GM21390 (cell line): ENCODE results near the gene TRAPPC3.
"Not testable (repeated sequence)": the region's sequence is repeated elsewhere in the genome, so short reads cannot be mapped to it uniquely, and the experiment has no call there.

ENCODE experiments used
- ATAC-seq: cut with Tn5 transposase; IDR thresholded peaks from one replicate; pipeline ENCODE4 v1.9.1; 2021; ENCODE audit not compliant: unreplicated experiment

The TRAPPC3 gene

DNA sequence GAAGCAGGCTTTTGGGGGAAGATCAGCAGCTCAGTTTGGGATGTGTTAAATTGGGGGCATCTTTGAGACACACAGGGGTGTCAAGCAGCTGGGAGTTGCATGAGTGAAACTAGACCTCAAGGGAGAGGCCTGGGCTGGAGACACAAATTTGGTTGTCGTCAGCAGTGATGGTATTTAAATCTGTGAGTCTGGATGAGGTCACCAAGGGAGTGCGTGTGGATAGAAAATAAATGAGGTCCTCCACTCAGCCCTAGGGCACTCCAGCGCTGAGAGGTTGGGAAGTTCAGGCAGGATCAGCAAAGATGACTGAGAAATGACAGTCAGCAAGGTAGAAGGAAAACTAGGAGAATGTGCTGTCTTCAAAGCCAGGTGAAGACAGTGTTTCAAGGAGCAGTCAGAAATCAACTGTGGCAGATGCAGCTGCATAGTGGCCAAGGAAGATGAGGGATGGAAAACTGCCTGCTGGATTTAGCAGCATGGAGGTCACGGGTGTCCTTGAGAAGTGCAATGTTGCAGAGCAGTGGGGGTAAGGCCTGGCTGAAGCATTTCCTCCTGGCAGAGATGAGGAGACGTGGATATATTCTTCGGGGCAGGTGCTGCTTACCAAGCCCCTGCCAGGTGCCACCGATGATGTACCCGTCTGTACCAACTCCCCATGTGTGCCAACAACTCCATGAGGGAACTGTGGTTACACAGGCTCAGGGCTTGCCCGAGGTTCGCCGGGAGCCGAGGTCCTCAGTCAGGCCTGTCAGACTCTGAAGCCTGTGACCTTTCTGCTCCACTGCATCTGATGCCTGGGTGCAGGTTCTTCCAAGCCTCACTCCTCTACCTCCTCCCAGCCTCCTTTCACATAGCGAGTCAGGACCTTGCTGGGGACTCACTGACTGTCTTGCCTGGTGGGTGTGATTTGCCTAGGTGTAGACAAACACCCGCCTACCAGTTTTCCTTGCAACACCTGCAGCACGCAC lies 17.9 kb upstream of the TRAPPC3 start:
- ATAC-seq: no peak

DNA sequence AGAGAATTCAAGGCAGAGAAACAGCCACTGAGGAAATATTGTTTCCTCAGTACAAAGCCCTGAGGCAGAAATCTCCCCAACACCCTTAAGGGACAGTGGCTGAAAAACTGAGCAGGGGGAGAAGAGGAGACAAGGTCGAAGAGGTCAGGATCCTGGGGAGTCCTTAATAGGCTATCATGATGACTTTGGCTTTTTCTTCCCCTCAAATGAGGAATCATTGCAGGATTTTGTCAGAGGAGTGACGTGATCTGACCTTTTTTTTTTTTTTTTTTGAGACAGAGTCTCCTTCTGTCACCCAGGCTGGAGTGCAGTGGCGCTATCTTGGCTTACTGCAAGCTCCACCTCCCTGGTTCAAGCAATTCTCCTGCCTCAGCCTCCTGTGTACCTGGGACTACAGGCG lies 16.9 kb upstream of the TRAPPC3 start:
- no peak for ATAC-seq

DNA sequence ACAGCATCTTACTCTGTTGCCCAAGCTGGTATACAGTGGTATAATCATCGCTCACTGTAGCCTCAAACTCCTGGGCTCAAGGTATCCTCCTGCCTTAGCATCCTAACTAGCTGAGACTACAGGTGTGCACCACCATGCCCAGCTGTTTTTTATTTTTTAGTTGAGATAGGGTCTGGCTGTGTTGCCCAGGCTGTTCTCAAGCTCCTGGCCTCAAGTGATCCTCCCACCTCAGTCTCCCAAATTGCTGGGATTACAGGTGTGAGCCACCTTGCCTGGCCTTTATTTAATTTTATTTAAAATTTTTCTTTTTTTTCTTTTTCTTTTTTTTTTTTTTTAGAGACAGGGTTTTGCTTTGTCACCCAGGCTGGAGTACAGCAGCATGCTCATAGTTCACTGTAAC lies 15.9 kb upstream of the TRAPPC3 start:
- no peak for ATAC-seq

DNA sequence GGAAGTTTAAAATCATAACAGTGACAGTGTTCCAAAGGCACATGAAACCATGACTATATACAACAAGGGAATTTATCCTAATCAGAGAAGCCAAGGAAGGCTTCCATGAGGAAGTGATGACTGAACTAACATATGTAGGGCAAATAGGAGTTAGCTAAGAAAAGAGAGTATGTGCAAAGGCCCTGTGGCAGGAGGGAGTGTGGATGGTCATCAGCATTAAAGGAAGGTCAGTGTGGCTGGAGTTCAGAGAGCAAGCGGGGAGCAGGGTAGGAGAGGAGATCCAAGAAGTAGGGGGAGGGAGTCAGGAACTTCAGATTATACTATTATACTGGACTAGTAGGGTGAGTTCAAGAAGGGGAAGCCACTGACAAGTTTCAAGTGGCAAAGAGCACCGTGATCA lies 15.1 kb upstream of the TRAPPC3 start:
- ATAC-seq: no peak

DNA sequence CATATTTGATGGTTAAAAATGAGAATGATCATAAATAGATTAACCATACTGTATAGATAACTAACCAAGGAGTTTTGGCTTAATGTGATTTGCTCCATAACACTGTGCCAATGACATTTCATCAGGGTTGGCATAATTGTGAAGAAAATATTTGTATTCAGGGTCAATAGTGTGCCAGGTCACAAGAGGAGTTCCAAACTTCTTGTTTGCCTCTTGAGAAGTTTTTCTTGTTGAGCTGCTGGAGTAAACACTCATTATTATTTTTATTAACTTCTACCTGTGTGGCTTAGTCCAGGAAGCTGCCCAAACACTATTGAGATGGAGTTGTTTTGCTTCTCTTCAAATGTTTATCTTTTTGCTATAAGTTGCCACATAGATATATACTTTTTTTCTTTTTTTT lies 14.1 kb upstream of the TRAPPC3 start:
- ATAC-seq: no peak

DNA sequence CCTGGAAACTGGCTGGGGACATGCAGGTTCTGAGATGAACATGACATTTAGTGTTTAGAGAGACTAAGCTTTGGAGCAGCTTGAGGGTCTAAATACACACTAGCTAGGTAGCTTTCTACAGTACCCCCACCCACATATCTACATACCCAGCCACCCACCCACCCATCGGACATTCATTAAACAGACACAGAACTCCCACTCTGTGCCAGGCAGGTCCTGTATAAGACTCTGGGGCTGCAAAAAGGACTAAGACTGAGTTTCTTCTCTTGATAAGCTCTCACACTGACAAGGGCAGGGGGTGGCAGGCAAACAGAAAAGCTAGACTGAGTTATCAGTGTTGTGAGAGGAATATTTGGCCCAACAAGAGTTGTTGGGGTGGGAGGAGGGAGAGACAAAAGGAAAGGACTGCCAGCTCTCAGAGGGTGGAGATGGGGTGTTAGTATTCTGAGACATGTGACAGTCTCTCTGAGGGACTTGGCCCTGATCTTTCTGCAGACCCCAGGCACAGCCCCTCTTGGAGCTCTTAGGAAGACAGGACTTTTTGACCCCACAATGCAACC lies 13.5 kb upstream of the TRAPPC3 start:
- no peak for ATAC-seq

DNA sequence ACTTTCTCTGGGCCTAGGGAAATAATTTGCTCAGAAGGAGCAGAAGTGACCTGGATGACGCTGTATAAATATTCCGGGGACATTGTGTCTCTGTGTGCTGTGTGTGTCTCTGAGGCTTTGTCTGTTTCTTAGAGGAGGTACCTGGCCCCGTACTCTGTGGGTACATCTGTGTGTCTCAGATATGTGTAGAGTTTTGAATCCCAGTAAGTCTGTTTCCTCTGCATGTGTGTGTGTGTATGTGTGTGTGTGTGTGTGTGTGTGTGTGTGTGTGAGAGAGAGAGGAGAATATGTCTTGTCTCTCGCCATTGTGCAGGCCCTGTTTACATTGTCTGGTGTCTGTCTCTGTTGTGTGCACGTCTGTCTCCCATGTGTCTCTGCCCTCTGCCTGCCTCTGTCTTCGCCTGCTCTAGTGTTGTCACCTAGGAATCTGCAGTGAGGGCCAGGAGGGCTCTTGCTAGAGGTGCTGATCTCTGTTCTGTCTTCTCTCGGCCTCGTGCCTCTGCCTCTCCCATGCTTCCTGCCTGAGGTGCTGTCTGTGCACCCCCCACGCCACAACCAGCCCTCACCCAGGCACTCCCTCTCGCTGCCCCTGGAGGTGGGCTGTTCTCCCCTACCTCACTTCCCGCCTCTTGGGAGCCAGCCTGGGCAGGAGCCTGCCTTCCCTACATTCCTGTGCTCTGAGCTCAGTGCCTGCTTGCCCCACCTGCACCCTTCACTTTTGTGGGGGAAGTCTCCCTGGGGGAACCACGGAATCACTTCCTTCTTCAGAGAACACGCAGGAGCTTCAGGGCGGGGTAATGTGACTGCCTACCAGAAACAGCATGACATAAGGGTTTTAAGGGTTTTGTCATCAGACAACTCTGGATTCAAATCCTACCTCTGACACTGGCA lies 12.6 kb upstream of the TRAPPC3 start:
- ATAC-seq: peak; percentile 52

DNA sequence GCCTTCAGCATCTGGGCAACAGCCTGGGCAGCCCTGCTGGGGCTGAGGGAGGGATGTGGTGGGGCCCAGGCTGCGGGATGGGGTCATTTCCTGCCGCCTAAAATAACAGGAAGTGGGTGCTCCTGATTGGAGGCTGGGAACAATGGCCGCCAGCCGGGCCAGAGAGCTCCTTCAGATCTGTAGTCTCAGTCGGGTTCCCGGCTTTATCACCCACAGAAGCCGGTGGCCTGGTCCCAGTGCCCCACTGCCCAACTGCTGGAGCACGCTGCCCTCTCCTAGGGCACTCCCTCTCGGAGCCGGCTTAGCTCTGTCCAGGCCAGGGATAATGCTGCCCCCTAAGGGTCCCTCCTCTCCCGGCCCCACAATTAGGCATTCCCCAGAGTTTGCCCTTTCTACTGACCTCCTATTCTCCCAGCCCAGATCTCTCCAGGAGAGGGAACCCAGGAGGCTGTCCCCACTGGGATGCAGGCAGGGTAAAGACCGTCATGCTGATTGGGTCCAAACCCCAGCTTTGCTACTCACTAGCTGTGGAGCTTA lies 11.7 kb upstream of the TRAPPC3 start:
- no peak for ATAC-seq

DNA sequence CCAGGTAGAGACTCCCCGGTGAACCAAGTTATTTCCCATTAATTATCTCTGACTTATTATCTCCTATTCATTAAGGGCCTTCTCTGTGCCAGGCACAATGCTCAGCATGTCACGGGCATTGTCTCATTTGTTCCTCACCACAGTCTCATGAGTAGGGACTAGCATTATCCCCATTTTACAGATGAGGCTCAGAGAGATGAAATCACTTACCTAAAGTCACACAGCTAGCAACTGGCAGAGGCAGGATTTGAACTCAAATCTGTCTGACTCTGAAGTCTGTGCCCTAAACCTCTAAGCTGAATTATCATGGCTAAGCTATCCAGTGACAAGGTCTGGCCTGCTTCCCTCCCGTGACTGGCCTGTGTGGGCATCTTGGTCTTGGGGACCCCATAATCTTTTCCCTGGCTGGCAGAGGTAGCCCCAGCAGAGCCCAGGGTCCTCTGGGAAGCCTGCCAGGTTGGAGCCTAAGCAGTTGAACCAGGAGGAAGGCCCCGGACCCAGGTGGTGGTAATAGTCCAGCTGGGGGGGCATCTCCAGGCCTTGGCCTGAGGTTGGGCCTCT lies 11.2 kb upstream of the TRAPPC3 start:
- no peak for ATAC-seq

DNA sequence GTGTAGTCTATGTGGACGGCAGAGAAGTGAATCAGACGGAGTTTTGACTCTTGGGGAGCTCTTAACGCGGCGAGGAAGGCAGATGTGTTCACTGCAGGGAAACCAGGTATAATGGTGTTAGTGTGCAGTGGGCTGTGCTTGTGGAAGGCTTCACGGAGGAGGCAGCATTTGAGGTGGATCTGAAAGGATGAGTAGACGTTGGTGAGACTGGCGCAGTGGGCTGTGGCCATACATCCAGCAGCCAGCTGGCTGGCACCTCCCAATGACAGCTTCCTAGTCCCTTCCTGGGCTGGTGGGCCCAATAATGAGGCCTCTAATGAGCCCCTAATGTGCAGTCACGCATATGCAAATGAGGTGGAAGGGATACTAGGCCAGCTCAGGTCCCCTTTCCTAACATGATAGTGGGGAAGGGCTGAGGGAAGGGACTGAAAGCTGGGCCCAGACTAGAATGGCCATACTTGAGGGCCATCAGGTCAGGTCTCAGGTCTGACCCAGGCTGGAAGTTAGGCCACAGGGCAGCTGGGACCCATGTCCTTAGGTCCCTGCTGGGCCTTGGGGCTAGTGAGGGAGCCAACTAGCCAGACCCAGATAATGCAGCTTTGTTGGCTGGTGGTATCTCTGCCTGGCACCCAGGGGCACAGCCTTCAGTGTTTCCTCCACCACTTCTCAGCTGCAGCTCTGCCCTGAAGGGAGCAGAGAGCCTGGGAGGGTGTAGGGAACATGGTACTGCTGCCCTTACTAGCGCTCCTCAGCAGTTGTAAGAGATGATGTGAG lies 10.5 kb upstream of the TRAPPC3 start:
- ATAC-seq: no peak

DNA sequence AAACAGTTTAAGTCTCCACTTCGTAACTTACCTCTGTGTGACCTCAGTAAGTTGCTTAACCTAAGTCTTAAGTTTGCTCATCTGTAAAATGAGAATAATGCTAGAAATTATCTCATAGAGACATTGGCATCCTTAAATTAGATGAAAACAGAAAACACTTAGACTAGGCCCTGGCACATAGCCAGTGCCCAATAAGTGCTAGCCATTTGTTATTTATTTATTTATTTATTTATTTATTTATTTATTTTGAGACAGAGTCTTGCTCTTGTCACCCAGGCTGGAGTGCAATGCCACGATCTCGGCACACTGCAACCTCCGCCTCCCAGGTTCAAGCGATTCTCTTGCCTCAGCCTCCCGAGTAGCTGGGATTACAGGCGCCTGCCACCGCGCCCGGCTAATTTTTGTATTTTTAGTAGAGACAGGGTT lies 9.6 kb upstream of the TRAPPC3 start:
- not testable (repeated sequence) for ATAC-seq

DNA sequence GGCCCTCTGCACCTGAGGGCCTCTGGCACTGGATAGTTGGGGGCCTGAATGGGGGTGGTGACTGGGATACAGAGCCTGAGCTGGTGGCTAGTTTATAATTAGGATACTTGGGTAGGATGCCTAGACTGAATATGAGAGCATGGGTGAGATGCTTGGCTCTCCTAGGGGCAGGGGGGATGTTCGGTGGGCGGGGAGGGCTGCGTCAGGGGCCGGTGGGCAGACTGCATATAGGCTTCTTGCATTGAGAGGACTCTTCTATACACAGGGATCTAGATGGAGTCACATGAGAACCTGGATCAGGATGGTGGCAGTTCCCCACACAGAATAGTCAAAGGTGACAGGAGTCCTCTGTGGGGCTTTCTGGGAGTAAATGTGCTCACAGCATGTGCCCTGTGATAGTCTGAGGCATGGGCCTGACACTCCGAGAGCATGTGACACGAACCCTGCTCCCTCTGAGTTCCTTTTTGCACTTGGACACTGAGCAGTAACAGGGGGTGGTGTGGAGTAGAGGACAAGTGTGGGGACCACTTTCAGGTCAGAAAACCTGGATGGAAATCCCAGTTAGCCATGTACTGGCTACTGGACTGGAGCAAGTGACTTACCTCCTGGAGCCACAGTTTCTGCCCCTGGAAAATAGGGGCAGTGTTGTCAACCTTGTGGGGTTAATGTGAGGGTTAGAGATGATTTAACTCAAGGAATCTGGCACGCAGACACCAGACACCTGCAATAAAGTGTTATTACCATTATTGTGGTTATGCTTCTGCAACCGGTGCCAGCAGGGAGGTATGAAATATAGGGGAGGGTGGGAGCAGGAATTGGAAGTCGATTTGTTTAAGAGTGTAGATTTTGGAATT lies 8.9 kb upstream of the TRAPPC3 start:
- no peak for ATAC-seq

DNA sequence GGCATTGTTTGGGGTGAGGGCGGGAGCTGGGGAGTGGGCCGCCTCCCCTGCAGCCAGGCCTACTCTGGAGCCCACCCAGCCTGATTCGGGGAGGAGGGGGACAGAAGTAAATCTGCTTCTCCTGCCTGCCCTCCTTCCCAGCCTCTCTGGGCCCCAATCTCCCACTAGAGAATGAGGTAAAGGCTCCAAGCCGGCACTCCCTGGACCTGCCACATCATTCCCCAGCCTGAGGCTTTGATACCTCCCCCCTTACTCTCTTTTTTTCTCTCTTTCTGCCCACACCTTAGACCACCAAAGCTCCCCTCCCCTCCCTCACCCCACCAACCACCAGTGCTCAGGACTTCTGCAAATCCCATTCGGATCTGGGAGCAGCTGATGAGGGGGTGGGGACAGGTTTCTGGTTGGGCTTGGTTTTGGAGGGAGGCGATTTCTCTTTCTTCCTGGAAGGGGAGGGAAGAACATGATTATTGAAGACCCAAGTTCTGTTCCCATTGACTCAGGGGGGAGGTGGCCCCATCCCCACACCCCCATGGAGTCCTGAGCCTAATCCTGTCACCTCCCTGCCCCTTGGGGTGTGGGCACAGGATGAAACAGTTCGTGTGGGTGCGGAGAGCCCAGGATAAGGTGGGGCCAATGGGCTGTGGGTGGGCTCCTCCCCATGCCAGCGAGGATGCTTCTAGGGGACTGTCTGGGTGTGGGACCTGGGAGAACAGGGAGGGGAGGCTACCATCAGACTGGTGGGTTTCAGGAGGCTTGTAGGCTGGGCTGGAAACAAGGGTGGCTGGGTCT lies 8.0 kb upstream of the TRAPPC3 start:
- ATAC-seq: no peak

DNA sequence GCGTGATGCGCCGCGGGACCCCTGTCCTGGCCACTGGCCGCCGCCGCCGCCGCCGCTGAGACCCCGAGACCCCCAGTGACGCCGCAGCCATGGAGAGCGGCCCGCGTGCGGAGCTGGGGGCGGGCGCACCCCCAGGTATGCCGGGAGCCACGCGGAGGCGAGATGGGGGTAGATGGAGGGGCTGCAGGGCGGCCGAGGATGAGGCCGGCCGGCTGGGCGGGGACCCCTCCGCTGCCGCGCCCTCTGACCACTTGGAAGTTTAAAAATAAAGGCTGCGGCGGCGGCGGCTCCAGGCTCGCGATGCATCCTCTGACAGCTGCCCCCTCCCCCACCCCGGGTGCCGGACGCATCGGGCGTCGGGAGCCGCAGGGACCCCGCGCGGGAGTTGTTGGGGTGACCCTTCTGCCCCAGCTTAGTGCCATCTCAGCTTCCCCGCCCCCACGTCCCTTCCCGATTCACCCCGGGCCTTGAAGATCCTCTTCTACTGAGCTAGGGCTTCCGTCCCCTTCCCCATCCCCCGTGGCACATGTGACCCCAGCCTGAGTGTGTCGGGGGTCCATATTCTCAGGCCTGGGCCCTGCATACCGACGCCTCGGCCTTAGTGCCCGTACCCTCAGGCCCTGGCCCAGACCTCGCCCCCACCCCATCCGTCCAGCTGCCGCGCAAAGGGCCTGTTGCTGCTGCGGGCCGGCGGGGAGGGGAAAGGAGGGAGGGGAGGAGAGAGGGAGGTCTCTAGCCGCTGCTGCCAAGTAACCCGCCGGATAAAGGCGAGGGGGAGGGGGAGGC lies 7.2 kb upstream of the TRAPPC3 start:
- peak; percentile 1 for ATAC-seq

DNA sequence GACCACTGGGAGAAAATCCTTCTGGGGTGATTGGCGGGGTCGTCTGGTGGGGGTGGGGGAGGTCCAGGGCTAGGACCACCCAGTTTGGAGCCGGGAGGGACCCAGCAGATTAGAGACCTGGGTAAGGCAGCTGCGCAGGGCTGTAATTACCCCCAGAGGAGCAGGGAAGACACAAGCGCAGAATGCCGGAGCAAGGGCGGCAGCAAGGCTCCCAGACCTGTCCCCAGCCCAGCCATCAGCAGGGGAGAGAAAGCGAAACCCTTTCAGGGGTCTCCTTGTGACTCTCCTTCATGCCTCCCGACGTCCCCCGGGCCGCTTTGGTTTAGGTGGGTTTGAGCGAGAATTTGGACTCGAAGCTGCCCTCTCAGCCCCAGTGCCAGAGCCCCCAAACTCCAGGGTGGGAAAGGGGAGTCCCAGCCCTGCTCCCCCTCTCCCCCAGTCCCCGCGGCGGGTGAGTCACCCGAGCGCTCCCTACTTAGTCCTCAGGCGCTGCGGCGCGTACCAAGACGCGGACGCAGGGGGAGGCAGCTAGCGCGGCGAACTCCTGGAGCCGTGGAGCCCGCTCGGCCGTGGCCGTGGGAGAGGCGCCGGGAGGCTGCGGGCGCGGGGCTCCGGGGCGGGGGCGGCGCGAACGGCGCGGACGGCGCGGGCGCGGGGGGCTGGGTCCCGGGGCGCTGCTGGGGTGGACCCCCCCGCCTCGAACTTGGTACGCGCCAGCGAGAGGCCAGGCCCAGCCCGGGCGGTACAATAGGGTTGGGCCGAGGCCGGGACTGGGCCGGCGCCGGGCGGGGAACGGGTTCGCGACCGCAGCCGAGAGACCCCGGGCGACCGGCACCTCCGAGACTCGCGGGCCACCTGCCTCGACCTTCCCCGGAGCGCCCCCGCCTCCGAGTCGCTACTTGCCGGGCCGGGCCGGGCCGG lies 6.4 kb upstream of the TRAPPC3 start, which contains the start of gene MAP7D1:
MAP7D1 (plus strand) TSS at position 753 of the 921 bp plus-strand sequence. CDS start 258 bp downstream, outside the sequence.
- peak; percentile 55 for ATAC-seq

DNA sequence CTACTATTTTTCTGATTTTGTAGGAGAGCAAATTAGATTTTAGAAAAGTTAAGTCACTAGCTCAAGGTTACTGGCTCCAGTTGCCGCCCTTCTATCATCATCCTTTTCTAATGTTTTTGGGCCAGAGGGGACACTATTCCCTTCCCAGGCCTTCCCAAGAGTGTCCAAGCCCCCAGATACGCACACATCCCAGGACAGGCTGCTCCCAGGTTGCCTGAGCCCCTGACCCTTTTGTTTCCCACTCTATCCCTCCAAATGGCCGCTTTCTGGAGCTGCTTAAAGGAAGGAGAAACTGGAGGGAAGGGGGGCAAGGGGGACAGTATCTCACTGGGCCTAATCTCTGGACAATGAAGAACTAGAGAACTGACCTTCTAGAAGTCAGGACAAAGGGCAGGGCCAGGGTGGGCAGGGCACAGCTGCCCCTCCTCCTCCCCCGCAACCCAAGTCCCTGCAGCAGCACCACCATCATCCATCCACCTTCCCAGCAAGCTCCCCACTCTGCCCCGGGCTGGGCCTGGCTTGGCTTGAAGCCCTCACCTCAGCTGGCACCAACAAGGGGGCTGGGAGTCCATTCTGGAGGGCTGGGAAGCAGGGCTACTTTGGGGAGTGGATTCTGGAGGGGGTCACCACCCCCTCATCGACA lies 5.6 kb upstream of the TRAPPC3 start:
- ATAC-seq: no peak
